ENCODE measurements around the gene MAPT. TPM values are rescaled to one million over a fixed set of nuclear protein-coding genes. Genes with fewer than 3 reads are reported as not detected.

Gene MAPT
- total and polyA plus RNA-seq, 2 of the 4 experiments (the other 2 are of a cell fraction), result 0.18 to 0.19 TPM

- ATAC-seq (ENCODE audit: low read depth), result no peak
- POLR2A ChIA-PET (ENCODE audit: unreplicated experiment), result no interaction called here
Measured at GRCh38 chr17:45851464-45851863, 42.9 kb upstream of the MAPT start.

More at GRCh38 chr17:45851464-45851863, 42.9 kb upstream of the MAPT start:
- no peak for DNase-seq
- WGBS, 2 experiments (ENCODE audit: extremely low coverage in 2 of 2, insufficient read length in 1 of 2), result 40% methylated on average over 1 of the region's 8 CpGs; no CpG with 5 or more reads in 1 of the 2 experiments
- H2AK9ac ChIP-seq (replicated peaks; ENCODE audit: low read depth, low read length, poor library complexity), result no peak overlapping the region
- H2AFZ ChIP-seq (replicated peaks; ENCODE audit: low read length, poor library complexity), result no peak overlapping the region
- H3K14ac ChIP-seq (replicated peaks; ENCODE audit: low read depth, low read length), result no peak overlapping the region
- H2AK5ac ChIP-seq (ENCODE audit: low read depth, low read length), result no peak overlapping the region
- dilution Hi-C loops (cut with HindIII; ENCODE audit: low sequenced_read_pairs, unreplicated experiment) (loop anchor here (25.0 kb wide), 1 partner anchor 214 kb away; no protein-coding TSS in a partner anchor), intact Hi-C loops (cut with micrococcal nuclease) (loop anchor here (5.0 to 10.0 kb wide), 3 partner anchors 134 to 719 kb away; partner anchors contain the start of gene PLCD3), in situ Hi-C loops (cut with MboI; ENCODE audit: low sequenced_read_pairs) (loop anchor here (10.0 kb wide), 1 partner anchor 637 kb away; no protein-coding TSS in a partner anchor)
- H3K4me2 ChIP-seq (ENCODE audit: low read depth, low read length), result no peak overlapping the region
- H3K56ac ChIP-seq (ENCODE audit: extremely low read depth, insufficient read depth, low read length), result no peak overlapping the region
- no peak overlapping the region for H3K18ac ChIP-seq (ENCODE audit: low read depth, low read length)
- CTCF ChIA-PET, result interaction anchor here (1.0 to 1.1 kb wide), 2 partner anchors 19 to 211 kb away, joined by 3 to 4 read pairs; no protein-coding TSS in a partner anchor
- no TSS peak for BruUV-seq (replicated peaks)
- H3K27me3 ChIP-seq (ENCODE audit: control insufficient read depth, insufficient read depth, low read length), result peaks cover 7% of the 10 kb centered on the region; the same call in 1 of the 2 replicates
- no peaks in the 10 kb centered on the region for H3K36me3 ChIP-seq (ENCODE audit: control insufficient read depth, insufficient read depth, low read length)
- H2BK5ac ChIP-seq (ENCODE audit: low read depth, low read length, poor library complexity, severe bottlenecking), result no peak overlapping the region
- no peaks in the 10 kb centered on the region for H3K4me1 ChIP-seq (ENCODE audit: control insufficient read depth, insufficient read depth, low read length)
- TF ChIP-seq NFE2L2 (IDR thresholded peaks at IDR 0.05; ENCODE audit: low read depth, low read length) (no peak), ELK1 (IDR thresholded peaks at IDR 0.05; ENCODE audit: borderline replicate concordance, low read depth, low read length) (no peak), CTCF (conservative IDR thresholded peaks at IDR 0.05; ENCODE audit: low read depth, low read length) (no peak), CHD1 (IDR thresholded peaks at IDR 0.05; ENCODE audit: low read depth, low read length) (no peak), POLR2A (IDR thresholded peaks at IDR 0.05; ENCODE audit: low read depth, low read length) (no peak), SMC3 (IDR thresholded peaks at IDR 0.05; ENCODE audit: low read depth, low read length) (no peak), RAD21 (IDR thresholded peaks at IDR 0.05; ENCODE audit: low read length) (no peak), MAFK (IDR thresholded peaks at IDR 0.05; ENCODE audit: low read depth, low read length) (no peak), MXI1 (IDR thresholded peaks at IDR 0.05; ENCODE audit: borderline replicate concordance, low read depth, low read length) (no peak), CEBPB (IDR thresholded peaks at IDR 0.05; ENCODE audit: low read depth, low read length) (no peak), RFX5 (IDR thresholded peaks at IDR 0.05; ENCODE audit: low read depth, low read length) (no peak), USF2 (IDR thresholded peaks at IDR 0.05; ENCODE audit: low read depth, low read length) (no peak), RCOR1 (IDR thresholded peaks at IDR 0.05; ENCODE audit: insufficient replicate concordance, low read length) (no peak), FOS (IDR thresholded peaks at IDR 0.05; ENCODE audit: low read depth, low read length) (no peak), MAZ (IDR thresholded peaks at IDR 0.05; ENCODE audit: borderline replicate concordance, low read depth, low read length) (no peak), BHLHE40 (IDR thresholded peaks at IDR 0.05; ENCODE audit: low read depth, low read length) (no peak)
- no peak overlapping the region for H4K5ac ChIP-seq (ENCODE audit: low read depth, low read length)
- H3K9me1 ChIP-seq (ENCODE audit: insufficient read depth, low read length), result no peaks in the 10 kb centered on the region
- no peak overlapping the region for H3K4ac ChIP-seq (ENCODE audit: low read depth, low read length)
- H3K9me3 ChIP-seq (ENCODE audit: control insufficient read depth, insufficient read depth, low read length), result no peaks in the 10 kb centered on the region
- no peak overlapping the region for H2BK20ac ChIP-seq (ENCODE audit: low read depth, low read length)
- no peaks in the 10 kb centered on the region for H3K79me1 ChIP-seq (ENCODE audit: low read depth in 1 of 2, low read length in 2 of 2)
- H3K23ac ChIP-seq (ENCODE audit: low read depth, low read length), result no peak overlapping the region
- no peak overlapping the region for H4K8ac ChIP-seq (ENCODE audit: low read depth in 2 of 2, low read length in 2 of 2)
- H4K20me1 ChIP-seq (ENCODE audit: insufficient read depth, low read length), result no peaks in the 10 kb centered on the region
- no peak overlapping the region for H3K27ac ChIP-seq (ENCODE audit: insufficient read depth, low read length)
- no peak overlapping the region for H3K9ac ChIP-seq (ENCODE audit: low read depth, low read length)
- H4K91ac ChIP-seq (ENCODE audit: insufficient read depth, low read depth, low read length), result no peak overlapping the region
- H2BK120ac ChIP-seq (ENCODE audit: low read depth, low read length), result no peak overlapping the region
- H2BK15ac ChIP-seq (ENCODE audit: low read depth, low read length), result no peak overlapping the region
- H3K4me3 ChIP-seq (ENCODE audit: insufficient read depth, low read depth, low read length), result no peak overlapping the region

Data from IMR-90 (cell line).